Gastroesophageal sphincter (tissue), 4 donors: ENCODE results near the gene DYNC2I2. TPM values are rescaled to one million over a fixed set of nuclear protein-coding genes. Genes with fewer than 3 reads are reported as not detected.
"Not testable (repeated sequence)": the region's sequence is repeated elsewhere in the genome, so short reads cannot be mapped to it uniquely, and the experiment has no call there.

Experiments
- ATAC-seq: fragments of 150-250 bp; one replicate; pipeline ENCODE4 v1.9.1; 2016; ENCODE audit warnings: mild to moderate bottlenecking, moderate library complexity
- H3K27ac ChIP-seq, 4 donors: fragments of 200-600 bp; sonication (generic) in 3 of 4; 1 replicate in 3 of 4; 2 replicates in 1 of 4; pipeline ENCODE4 v1.5.1; 2016 to 2019
- H3K27me3 ChIP-seq: fragments of 200-600 bp; sonication (generic); one replicate; pipeline ENCODE4 v1.5.1; 2019
- H3K36me3 ChIP-seq, 2 donors: fragments of 200-600 bp; sonication (generic); one replicate each; pipeline ENCODE4 v1.5.1; 2019; ENCODE audit warnings: control low read depth in 1 of 2
- H3K4me1 ChIP-seq, 3 donors: fragments of 200-600 bp; sonication (generic); 1 replicate in 2 of 3; 2 replicates in 1 of 3; pipeline ENCODE4 v1.5.1; 2016 to 2019; ENCODE audit warnings: control low read depth in 2 of 3
- H3K4me3 ChIP-seq, 2 donors: fragments of 200-600 bp; sonication (generic); one replicate each; pipeline ENCODE4 v1.5.1; 2019; ENCODE audit warnings: mild to moderate bottlenecking in 1 of 2, moderate library complexity in 1 of 2
- H3K9me3 ChIP-seq, 3 donors: fragments of 200-600 bp; sonication (generic); one replicate each; pipeline ENCODE4 v1.5.1; 2017 to 2019; ENCODE audit warnings: control low read depth in 2 of 3
- CTCF ChIP-seq, 4 experiments: fragments of 200-600 bp in 2 of 4; fragments of 450-650 bp in 2 of 4; sonication (generic) in 1 of 4; IDR thresholded peaks; one replicate each; pipeline ENCODE4 v1.5.1; 2017 to 2019; ENCODE audit warnings: antibody characterized with exemption in 4 of 4, mild to moderate bottlenecking in 2 of 4, moderate library complexity in 2 of 4
- EP300 ChIP-seq: sonication (generic); formaldehyde crosslinking; IDR thresholded peaks from one replicate; pipeline ENCODE4 v1.6.1; 2017; ENCODE audit warnings: antibody characterized with exemption, mild to moderate bottlenecking
- POLR2A ChIP-seq, 2 donors: fragments of 450-650 bp; IDR thresholded peaks; one replicate each; pipeline ENCODE4 v1.6.1; 2017; ENCODE audit warnings: antibody characterized with exemption in 2 of 2, mild to moderate bottlenecking in 2 of 2, moderate library complexity in 1 of 2
- POLR2AphosphoS5 ChIP-seq: sonication (generic); formaldehyde crosslinking; IDR thresholded peaks from one replicate; pipeline ENCODE4 v1.6.1; 2017; ENCODE audit warnings: antibody characterized with exemption
- WGBS, 2 donors: methylation state at CpG; one replicate each; pipeline ENCODE4 v1.1.5; 2018; ENCODE audit warnings: low coverage in 1 of 2; 5-methylcytosine and 5-hydroxymethylcytosine counted together
- total RNA-seq, 4 donors: library from RNA; depleted of rRNA; stranded (reverse); fragments of >200 nt; gene quantifications; one replicate each; pipeline ENCODE4 v1.1.0, GENCODE V29; 2016

DYNC2I2 gene
- total RNA-seq, 4 donors from 2014 or later = 28.3 to 47.0 (median 37.7) TPM

GRCh38 chr9:128703616-128704355, 47.1 kb upstream of the DYNC2I2 start:
- 58 to 82% methylated on average over 5 to 11 of the region's 31 CpGs for WGBS, 2 donors
- Histone ChIP-seq H3K27ac (peak overlapping the region in 3 of 4 donors; percentile 81 to 84 (median 83)), H3K4me1 (peaks cover 0 to 20% (median 4%) of the 10 kb centered on the region in 3 donors), H3K9me3 (no peaks in the 10 kb centered on the region), H3K4me3 (peak overlapping the region in 1 of 2 donors; percentile 82), H3K27me3 (no peaks in the 10 kb centered on the region), H3K36me3 (no peaks in the 10 kb centered on the region)
- ATAC-seq = peak; percentile 48
- TF ChIP-seq EP300 (no peak), CTCF (IDR thresholded peaks at IDR 0.05) (no peak), POLR2AphosphoS5 (peak; percentile 27), POLR2A (IDR thresholded peaks at IDR 0.05) (peak in 1 of 2 donors; percentile 17)

- Histone ChIP-seq H3K36me3 (no peaks in the 10 kb centered on the region), H3K4me3 (peak overlapping the region; percentile 67 to 82), H3K9me3 (no peaks in the 10 kb centered on the region), H3K4me1 (peaks cover 0 to 20% (median 4%) of the 10 kb centered on the region in 3 donors), H3K27me3 (no peaks in the 10 kb centered on the region), H3K27ac (peak overlapping the region; percentile 12 to 84 (median 82))
- TF ChIP-seq EP300 (no peak), POLR2A (IDR thresholded peaks at IDR 0.05) (no peak), POLR2AphosphoS5 (no peak), CTCF (IDR thresholded peaks at IDR 0.05) (no peak)
- 0% methylated on average over 1 to 5 of the region's 55 CpGs for WGBS, 2 donors
- ATAC-seq = peak; percentile 36
Measured at GRCh38 chr9:128702949-128703615, 46.4 kb upstream of the DYNC2I2 start.

GRCh38 chr9:128702445-128702948, 45.9 kb upstream of the DYNC2I2 start, which contains the start of gene PKN3:
Gene PKN3, plus strand, starts transcription at chr9:128702503. Its CDS starts 413 bp downstream, at chr9:128702916.
- H3K4me3 ChIP-seq = peak within 1 kb of the TSS; percentile 67 to 82
- peaks cover 0 to 24% (median 4%) of the 10 kb centered on the region in 3 donors for H3K4me1 ChIP-seq
- WGBS, 2 donors = no CpG with 5 or more reads among the region's 65 CpGs
- no peaks in the 10 kb centered on the region for H3K36me3 ChIP-seq
- TF ChIP-seq CTCF (IDR thresholded peaks at IDR 0.05) (peak in 3 of 4 experiments; percentile 77 to 87 (median 83)), EP300 (no peak)
- no peaks in the 10 kb centered on the region for H3K9me3 ChIP-seq
- H3K27ac ChIP-seq = peak within 1 kb of the TSS; percentile 12 to 84 (median 82)
- peak; percentile 89 for ATAC-seq
- H3K27me3 ChIP-seq = no peaks in the 10 kb centered on the region

GRCh38 chr9:128701227-128701854, 44.7 kb upstream of the DYNC2I2 start:
- no peak overlapping the region for H3K4me3 ChIP-seq
- WGBS, 2 donors = 60 to 72% methylated on average over 4 to 6 of the region's 10 CpGs
- no peak for ATAC-seq
- no peaks in the 10 kb centered on the region for H3K9me3 ChIP-seq
- peaks cover 0 to 10% of the 10 kb centered on the region in 2 donors for H3K36me3 ChIP-seq
- peaks cover 0 to 24% (median 4%) of the 10 kb centered on the region in 3 donors for H3K4me1 ChIP-seq
- no peaks in the 10 kb centered on the region for H3K27me3 ChIP-seq
- TF ChIP-seq POLR2A (IDR thresholded peaks at IDR 0.05) = no peak
- no peak for TF ChIP-seq EP300
- H3K27ac ChIP-seq = no peak overlapping the region

GRCh38 chr9:128699096-128699795, 42.6 kb upstream of the DYNC2I2 start:
- not testable (repeated sequence) for H3K4me3 ChIP-seq, H3K27ac ChIP-seq, ATAC-seq, H3K9me3 ChIP-seq, H3K27me3 ChIP-seq
- peaks cover 2 to 30% of the 10 kb centered on the region in 2 donors for H3K36me3 ChIP-seq
- 93 to 94% methylated on average over 6 to 13 of the region's 30 CpGs for WGBS, 2 donors
- peaks cover 0 to 24% (median 4%) of the 10 kb centered on the region in 3 donors for H3K4me1 ChIP-seq
